Regular cardiac myocyte (primary cell): ENCODE data around the gene MTMR12. TPM values are rescaled to one million over a fixed set of nuclear protein-coding genes. Genes with fewer than 3 reads are reported as not detected.

Source experiments
- total RNA-seq: library from RNA; depleted of rRNA; stranded (reverse); fragments of >200 nt; gene quantifications from 2 replicates; pipeline ENCODE4 v1.2.3, GENCODE V29; 2014

MTMR12 gene, protein sequence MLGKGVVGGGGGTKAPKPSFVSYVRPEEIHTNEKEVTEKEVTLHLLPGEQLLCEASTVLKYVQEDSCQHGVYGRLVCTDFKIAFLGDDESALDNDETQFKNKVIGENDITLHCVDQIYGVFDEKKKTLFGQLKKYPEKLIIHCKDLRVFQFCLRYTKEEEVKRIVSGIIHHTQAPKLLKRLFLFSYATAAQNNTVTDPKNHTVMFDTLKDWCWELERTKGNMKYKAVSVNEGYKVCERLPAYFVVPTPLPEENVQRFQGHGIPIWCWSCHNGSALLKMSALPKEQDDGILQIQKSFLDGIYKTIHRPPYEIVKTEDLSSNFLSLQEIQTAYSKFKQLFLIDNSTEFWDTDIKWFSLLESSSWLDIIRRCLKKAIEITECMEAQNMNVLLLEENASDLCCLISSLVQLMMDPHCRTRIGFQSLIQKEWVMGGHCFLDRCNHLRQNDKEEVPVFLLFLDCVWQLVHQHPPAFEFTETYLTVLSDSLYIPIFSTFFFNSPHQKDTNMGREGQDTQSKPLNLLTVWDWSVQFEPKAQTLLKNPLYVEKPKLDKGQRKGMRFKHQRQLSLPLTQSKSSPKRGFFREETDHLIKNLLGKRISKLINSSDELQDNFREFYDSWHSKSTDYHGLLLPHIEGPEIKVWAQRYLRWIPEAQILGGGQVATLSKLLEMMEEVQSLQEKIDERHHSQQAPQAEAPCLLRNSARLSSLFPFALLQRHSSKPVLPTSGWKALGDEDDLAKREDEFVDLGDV
- total RNA-seq = 16.7 and 23.1 TPM in 2 replicates

DNA sequence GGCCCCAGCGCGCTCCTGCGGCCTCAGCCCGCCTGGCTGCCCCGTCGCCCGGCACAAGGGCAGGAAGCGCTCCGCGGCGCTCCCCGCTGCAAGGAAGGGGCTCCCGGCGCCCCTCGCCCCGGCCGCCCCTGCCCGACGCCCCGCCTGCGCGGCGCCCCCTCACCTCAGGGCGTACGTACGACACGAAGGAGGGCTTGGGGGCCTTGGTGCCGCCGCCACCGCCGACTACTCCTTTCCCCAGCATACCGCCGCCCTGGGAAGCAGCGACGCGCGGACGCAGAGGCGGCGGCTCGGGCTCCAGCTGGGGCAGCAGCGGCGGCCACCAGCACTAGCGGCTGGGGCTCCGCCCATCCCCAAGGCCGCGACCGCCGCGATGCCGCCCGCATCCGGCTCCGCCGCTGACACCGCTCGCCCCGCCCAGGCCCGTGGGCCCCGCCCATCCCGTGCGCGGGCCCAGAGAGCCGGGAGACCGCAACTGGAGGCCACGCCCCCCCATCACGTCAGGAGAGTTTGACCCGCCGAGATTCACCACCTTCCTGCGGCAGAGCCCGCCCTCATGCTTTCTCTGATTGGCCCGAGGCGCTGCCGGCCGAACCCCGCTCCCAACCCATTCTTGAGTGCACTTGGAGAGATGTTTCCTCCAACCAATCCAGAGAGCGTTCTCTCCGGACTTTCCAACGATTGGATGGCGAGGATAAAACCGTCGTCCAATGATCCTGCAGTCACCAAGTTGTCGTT is at the start of gene MTMR12:
Gene MTMR12 (minus strand): TSS at position 345 of the 738 bp plus-strand sequence. CDS start 101 bp downstream, at position 244.

Other genes starting within 250 kb of the MTMR12 start
- 84.0 and 102 TPM in 2 replicates for gene GOLPH3, start 138.6 kb downstream of the MTMR12 start, total RNA-seq
- 77.6 and 83.7 TPM in 2 replicates for gene ZFR, start 131.8 kb upstream of the MTMR12 start, total RNA-seq